Suprapubic skin (tissue), 4 donors: Measurements from ENCODE around the gene MTX3. TPM values are rescaled to one million over a fixed set of nuclear protein-coding genes. Genes with fewer than 3 reads are reported as not detected.

Experiments
- DNase-seq, 2 donors: peaks; one replicate each; pipeline ENCODE4 v3.0.0-alpha.2; 2019; ENCODE audit warnings: low spot score in 2 of 2
- H3K27ac ChIP-seq: fragments of 200-600 bp; sonication (generic); one replicate; pipeline ENCODE4 v1.5.1; 2019
- H3K27me3 ChIP-seq: fragments of 200-600 bp; sonication (generic); one replicate; pipeline ENCODE4 v1.5.1; 2019
- H3K36me3 ChIP-seq: fragments of 200-600 bp; sonication (generic); one replicate; pipeline ENCODE4 v1.5.1; 2019
- H3K4me1 ChIP-seq: fragments of 200-600 bp; sonication (generic); one replicate; pipeline ENCODE4 v1.5.1; 2019
- H3K4me3 ChIP-seq: fragments of 200-600 bp; sonication (generic); one replicate; pipeline ENCODE4 v1.5.1; 2019; ENCODE audit warnings: mild to moderate bottlenecking
- H3K9me3 ChIP-seq: fragments of 200-600 bp; sonication (generic); one replicate; pipeline ENCODE4 v1.5.1; 2019
- CTCF ChIP-seq, 2 donors: fragments of 200-600 bp in 1 of 2; fragments of 450-650 bp in 1 of 2; sonication (generic) in 1 of 2; IDR thresholded peaks; one replicate each; pipeline ENCODE4 v1.5.1; 2016 to 2019; ENCODE audit warnings: antibody characterized with exemption in 2 of 2, mild to moderate bottlenecking in 1 of 2, moderate library complexity in 1 of 2
- EP300 ChIP-seq: sonication (generic); formaldehyde crosslinking; IDR thresholded peaks from one replicate; pipeline ENCODE4 v1.6.1; 2017; ENCODE audit warnings: antibody characterized with exemption
- POLR2A ChIP-seq, 2 donors: fragments of 450-650 bp; IDR thresholded peaks; one replicate each; pipeline ENCODE4 v1.6.1; 2017; ENCODE audit warnings: antibody characterized with exemption in 2 of 2, mild to moderate bottlenecking in 2 of 2, moderate library complexity in 2 of 2
- POLR2AphosphoS5 ChIP-seq, 3 donors: sonication (generic); formaldehyde crosslinking; IDR thresholded peaks; one replicate each; pipeline ENCODE4 v1.6.1; 2017; ENCODE audit warnings: antibody characterized with exemption in 3 of 3
- WGBS: methylation state at CpG from one replicate; pipeline ENCODE4 v1.1.5; 2018; 5-methylcytosine and 5-hydroxymethylcytosine counted together
- total RNA-seq, 4 donors: library from RNA; depleted of rRNA; stranded (reverse); fragments of >200 nt; gene quantifications; one replicate each; pipeline ENCODE4 v1.1.0, GENCODE V29; 2016

MTX3 gene
- total RNA-seq, 4 donors from 2014 or later = 11.4 to 14.8 (median 12.6) TPM

GRCh38 chr5:79936646-79937216 lies 54.3 kb downstream of the MTX3 start:
- 68% methylated on average over 3 of the region's 3 CpGs for WGBS
- H3K27ac ChIP-seq = no peak overlapping the region
- no peaks in the 10 kb centered on the region for H3K4me1 ChIP-seq
- H3K4me3 ChIP-seq = no peak overlapping the region
- no peak for DNase-seq
- H3K9me3 ChIP-seq = no peaks in the 10 kb centered on the region
- no peaks in the 10 kb centered on the region for H3K36me3 ChIP-seq
- no peak for TF ChIP-seq POLR2A (IDR thresholded peaks at IDR 0.05)
- no peaks in the 10 kb centered on the region for H3K27me3 ChIP-seq

GRCh38 chr5:79936002-79936645 lies 54.9 kb downstream of the MTX3 start:
- 46% methylated on average over 4 of the region's 4 CpGs for WGBS
- TF ChIP-seq POLR2AphosphoS5 (IDR thresholded peaks at IDR 0.05) = no peak
- no peak for TF ChIP-seq POLR2A (IDR thresholded peaks at IDR 0.05)
- TF ChIP-seq EP300 = no peak
- no peak for TF ChIP-seq CTCF (IDR thresholded peaks at IDR 0.05)
- no peaks in the 10 kb centered on the region for H3K36me3 ChIP-seq
- H3K27ac ChIP-seq = no peak overlapping the region
- no peaks in the 10 kb centered on the region for H3K27me3 ChIP-seq
- DNase-seq = no peak
- H3K9me3 ChIP-seq = no peaks in the 10 kb centered on the region
- no peaks in the 10 kb centered on the region for H3K4me1 ChIP-seq
- H3K4me3 ChIP-seq = no peak overlapping the region

DNA sequence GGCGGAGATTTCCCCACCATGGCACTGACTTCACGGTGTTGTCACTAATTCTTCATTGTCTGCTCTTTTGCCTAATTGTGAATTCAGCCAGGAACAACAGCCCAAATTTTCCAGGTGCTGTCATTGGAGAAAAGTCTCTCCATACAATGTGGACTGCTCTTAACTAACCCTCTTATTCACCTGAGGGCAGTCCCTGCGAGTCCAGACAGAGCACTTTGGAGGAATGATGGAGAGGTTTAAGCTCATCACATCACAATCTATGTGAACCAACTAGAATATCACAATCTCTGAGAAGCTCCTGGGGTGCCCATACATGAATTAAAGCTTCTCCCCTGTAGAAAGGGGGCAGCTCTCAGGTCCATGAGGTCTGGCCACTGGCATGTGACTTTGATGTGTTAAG lies 56.4 kb downstream of the MTX3 start:
- no peak for DNase-seq
- TF ChIP-seq EP300 (no peak), POLR2A (IDR thresholded peaks at IDR 0.05) (no peak), POLR2AphosphoS5 (IDR thresholded peaks at IDR 0.05) (no peak), CTCF (IDR thresholded peaks at IDR 0.05) (no peak)
- WGBS = 81% methylated on average over 3 of the region's 3 CpGs
- Histone ChIP-seq H3K27ac (no peak overlapping the region), H3K4me1 (no peaks in the 10 kb centered on the region), H3K36me3 (no peaks in the 10 kb centered on the region), H3K9me3 (no peaks in the 10 kb centered on the region), H3K27me3 (no peaks in the 10 kb centered on the region), H3K4me3 (no peak overlapping the region)

GRCh38 chr5:79932510-79933504 lies 58.3 kb downstream of the MTX3 start:
- 73% methylated on average over 10 of the region's 10 CpGs for WGBS
- H3K4me3 ChIP-seq = no peak overlapping the region
- TF ChIP-seq POLR2A (IDR thresholded peaks at IDR 0.05) (no peak), EP300 (no peak), POLR2AphosphoS5 (IDR thresholded peaks at IDR 0.05) (no peak)

GRCh38 chr5:79931866-79932265 lies 59.2 kb downstream of the MTX3 start:
- DNase-seq = no peak
- TF ChIP-seq EP300 = no peak
- no peak for TF ChIP-seq POLR2A (IDR thresholded peaks at IDR 0.05)
- TF ChIP-seq POLR2AphosphoS5 (IDR thresholded peaks at IDR 0.05) = no peak
- no peak for TF ChIP-seq CTCF (IDR thresholded peaks at IDR 0.05)
- no peaks in the 10 kb centered on the region for H3K9me3 ChIP-seq
- no peak overlapping the region for H3K4me3 ChIP-seq
- no peak overlapping the region for H3K27ac ChIP-seq
- no peaks in the 10 kb centered on the region for H3K36me3 ChIP-seq
- no peaks in the 10 kb centered on the region for H3K4me1 ChIP-seq
- WGBS = 86% methylated on average over 4 of the region's 4 CpGs
- H3K27me3 ChIP-seq = no peaks in the 10 kb centered on the region

More at GRCh38 chr5:79932510-79933504, 58.3 kb downstream of the MTX3 start:
- no peak overlapping the region for H3K27ac ChIP-seq
- H3K36me3 ChIP-seq = no peaks in the 10 kb centered on the region
- no peaks in the 10 kb centered on the region for H3K9me3 ChIP-seq
- no peak for DNase-seq
- H3K4me1 ChIP-seq = no peaks in the 10 kb centered on the region
- H3K27me3 ChIP-seq = no peaks in the 10 kb centered on the region

GRCh38 chr5:79931409-79931808 lies 59.7 kb downstream of the MTX3 start:
- Histone ChIP-seq H3K36me3 (no peaks in the 10 kb centered on the region), H3K27ac (no peak overlapping the region), H3K4me3 (no peak overlapping the region), H3K27me3 (no peaks in the 10 kb centered on the region), H3K4me1 (no peaks in the 10 kb centered on the region), H3K9me3 (no peaks in the 10 kb centered on the region)
- TF ChIP-seq POLR2AphosphoS5 (IDR thresholded peaks at IDR 0.05) = no peak
- TF ChIP-seq POLR2A (IDR thresholded peaks at IDR 0.05) = no peak
- TF ChIP-seq EP300 = no peak
- no peak for TF ChIP-seq CTCF (IDR thresholded peaks at IDR 0.05)
- WGBS = 93% methylated on average over 2 of the region's 2 CpGs
- no peak for DNase-seq
